GM12801 (cell line): ENCODE results near the gene HUWE1.

Experiments
- TF ChIP-seq, protein P1 (sequence below): IDR thresholded peaks from one replicate; pipeline ENCODE4 v1.5.1; 2011; ENCODE audit warnings: control low read depth; ENCODE audit not compliant: insufficient read length; ENCODE audit errors: extremely low read depth

The HUWE1 gene

DNA sequence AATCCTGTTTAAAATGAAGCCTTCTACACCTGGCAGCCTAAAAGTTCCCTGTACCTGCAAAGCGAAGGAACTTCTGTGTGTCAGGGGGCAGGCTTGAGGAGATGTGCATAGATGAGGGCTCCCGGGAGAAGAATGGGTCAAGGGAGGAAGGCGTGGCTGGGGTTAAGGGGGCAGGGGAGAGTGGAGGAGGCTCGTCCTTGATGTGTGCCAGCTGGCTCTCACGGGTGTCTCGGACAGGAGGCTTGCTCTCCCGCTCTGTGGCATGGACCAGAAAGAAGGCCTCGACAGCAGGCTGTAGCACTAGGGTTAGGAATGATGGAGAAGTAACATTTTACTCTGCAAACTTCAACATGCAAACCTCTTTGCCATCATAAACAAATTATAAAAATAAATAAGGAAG, 147.7 kb downstream of the HUWE1 start:
- TF ChIP-seq, protein P1, sequence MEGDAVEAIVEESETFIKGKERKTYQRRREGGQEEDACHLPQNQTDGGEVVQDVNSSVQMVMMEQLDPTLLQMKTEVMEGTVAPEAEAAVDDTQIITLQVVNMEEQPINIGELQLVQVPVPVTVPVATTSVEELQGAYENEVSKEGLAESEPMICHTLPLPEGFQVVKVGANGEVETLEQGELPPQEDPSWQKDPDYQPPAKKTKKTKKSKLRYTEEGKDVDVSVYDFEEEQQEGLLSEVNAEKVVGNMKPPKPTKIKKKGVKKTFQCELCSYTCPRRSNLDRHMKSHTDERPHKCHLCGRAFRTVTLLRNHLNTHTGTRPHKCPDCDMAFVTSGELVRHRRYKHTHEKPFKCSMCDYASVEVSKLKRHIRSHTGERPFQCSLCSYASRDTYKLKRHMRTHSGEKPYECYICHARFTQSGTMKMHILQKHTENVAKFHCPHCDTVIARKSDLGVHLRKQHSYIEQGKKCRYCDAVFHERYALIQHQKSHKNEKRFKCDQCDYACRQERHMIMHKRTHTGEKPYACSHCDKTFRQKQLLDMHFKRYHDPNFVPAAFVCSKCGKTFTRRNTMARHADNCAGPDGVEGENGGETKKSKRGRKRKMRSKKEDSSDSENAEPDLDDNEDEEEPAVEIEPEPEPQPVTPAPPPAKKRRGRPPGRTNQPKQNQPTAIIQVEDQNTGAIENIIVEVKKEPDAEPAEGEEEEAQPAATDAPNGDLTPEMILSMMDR: no peak

DNA sequence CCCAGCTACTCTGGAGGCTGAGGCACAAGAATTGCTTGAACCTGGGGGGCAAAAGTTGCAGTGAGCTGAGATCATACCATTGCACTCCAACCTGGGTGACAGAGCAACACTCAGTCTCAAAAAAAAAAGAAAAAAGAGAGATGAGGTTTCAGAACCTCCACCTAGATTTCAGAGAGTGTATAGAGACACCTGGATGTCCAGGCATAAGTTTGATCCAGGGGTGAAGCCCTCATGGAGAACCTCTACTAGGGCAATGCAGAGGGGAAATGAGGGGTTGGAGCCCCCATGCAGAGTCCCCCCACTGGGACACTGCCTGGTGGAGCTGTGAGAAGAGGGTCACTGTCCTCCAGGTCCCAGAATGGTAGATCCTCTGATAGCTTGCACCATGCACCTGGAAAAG, 159.5 kb downstream of the HUWE1 start:
- TF ChIP-seq, protein P1: no peak

GRCh38 chrX:53511322-53511721, 175.2 kb downstream of the HUWE1 start:
- TF ChIP-seq, protein P1: no peak

GRCh38 chrX:53494436-53494835, 192.1 kb downstream of the HUWE1 start:
- TF ChIP-seq, protein P1: no peak

DNA sequence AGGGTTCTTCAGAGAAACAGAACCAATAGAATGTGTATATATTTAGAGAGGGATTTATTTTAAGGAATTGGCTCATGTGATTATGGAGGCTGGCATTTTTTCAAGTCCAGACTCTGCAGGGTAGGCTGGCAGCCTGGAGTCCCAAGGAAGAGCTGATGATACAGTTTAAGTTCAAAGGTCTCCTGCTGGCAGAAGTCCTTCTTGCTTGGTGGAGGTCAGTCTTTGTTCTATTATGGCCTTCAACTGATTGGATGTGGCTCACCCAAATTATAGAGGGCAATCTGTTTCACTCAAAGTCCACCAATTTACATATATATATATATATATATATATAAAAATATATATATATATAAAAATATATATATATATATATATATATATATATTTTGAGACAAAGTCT, 200.2 kb downstream of the HUWE1 start:
- TF ChIP-seq, protein P1: no peak

GRCh38 chrX:53483838-53484405, 202.6 kb downstream of the HUWE1 start:
- TF ChIP-seq, protein P1: no peak

- TF ChIP-seq, protein P1: no peak
Measured at GRCh38 chrX:53483416-53483815, 203.1 kb downstream of the HUWE1 start.
